IPS-18c (cell line): ENCODE results near the gene ANK2.
"Not testable (repeated sequence)": the region's sequence is repeated elsewhere in the genome, so short reads cannot be mapped to it uniquely, and the experiment has no call there.

Experiments used
- H3K4me3 ChIP-seq: 2 replicates; pipeline ENCODE4 v1.7.0; 2013; ENCODE audit warnings: low read depth, mild to moderate bottlenecking, low read length, moderate library complexity; ENCODE audit not compliant: insufficient read depth
- H3K9me3 ChIP-seq: one replicate; pipeline ENCODE4 v1.6.1; 2013; ENCODE audit warnings: mild to moderate bottlenecking, low read length, moderate library complexity; ENCODE audit not compliant: control insufficient read depth, insufficient read depth

The ANK2 gene

GRCh38 chr4:113157086-113157857 is 107.8 kb downstream of the ANK2 start:
- no peaks in the 10 kb centered on the region for H3K9me3 ChIP-seq
- H3K4me3 ChIP-seq, result no peak overlapping the region

DNA sequence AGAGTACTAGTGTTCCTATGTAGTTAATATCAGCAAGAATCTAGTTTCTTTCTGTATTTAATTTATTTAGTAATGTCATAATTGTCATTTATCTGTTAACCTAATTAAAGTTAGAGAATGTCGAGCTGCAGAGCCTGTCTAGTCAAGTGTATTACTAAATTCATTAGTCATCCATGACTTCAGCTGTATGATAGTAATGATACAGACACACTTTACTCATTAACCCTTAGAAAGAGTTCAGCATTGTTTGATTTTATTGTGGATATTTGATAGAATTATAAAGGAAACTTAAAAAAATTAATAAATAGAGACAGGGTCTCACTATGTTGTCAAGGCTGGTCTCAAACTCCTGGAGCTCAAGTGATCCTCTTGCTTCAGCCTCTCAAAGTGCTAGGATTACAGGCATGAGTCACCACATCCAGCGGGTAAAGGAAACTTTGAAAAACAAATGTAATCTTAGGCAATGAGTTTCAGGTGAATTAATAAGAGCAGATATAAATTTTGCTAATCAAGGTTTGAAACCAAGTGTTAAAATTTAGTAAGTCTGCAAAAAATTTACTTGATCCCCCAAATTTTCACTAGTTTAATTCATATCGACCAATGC is 110.6 kb downstream of the ANK2 start:
- Histone ChIP-seq H3K4me3 (no peak overlapping the region), H3K9me3 (no peaks in the 10 kb centered on the region)

- H3K4me3 ChIP-seq, result no peak overlapping the region
- H3K9me3 ChIP-seq, result no peaks in the 10 kb centered on the region
These were observed 111.1 kb downstream of the ANK2 start for GRCh38 chr4:113160548-113160947.

DNA sequence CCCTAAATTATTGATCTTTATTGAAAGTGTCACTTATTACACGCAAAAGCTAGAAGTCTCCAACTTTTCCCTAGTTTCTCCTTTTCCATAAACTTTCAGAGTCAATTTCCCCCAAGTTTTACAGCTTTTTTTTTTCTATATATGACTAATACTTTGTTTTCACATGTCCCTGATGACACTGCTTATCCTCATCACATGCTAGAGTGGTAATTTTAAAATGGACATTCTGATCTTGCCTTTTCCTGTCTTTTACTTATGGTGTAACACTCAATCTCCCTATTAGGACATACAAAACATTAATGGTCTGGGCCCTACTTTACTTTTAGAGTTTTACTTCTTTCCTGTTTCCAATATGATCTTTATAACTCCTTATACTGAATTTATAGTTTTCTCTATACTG is 112.6 kb downstream of the ANK2 start:
- no peaks in the 10 kb centered on the region for H3K9me3 ChIP-seq
- H3K4me3 ChIP-seq, result no peak overlapping the region

DNA sequence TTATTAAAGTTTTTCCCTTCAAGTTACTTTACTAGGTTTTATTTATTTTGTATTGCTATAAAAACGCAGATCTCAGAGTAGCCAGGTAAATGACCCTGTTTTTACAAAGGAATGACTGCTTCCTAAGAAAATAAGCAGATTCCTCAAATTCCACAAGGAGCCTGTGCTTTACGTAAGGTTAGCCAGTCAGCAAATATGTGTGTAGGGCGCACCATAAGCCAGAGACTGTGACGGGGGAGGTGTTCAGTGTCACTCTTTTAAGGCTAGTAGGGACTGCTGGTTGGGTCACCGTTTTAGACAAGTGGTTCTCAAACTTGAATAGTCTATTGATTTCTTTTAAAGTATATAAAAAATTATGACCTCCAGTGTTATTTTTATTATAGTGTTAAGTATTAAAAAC is 119.9 kb downstream of the ANK2 start:
- no peak overlapping the region for H3K4me3 ChIP-seq
- H3K9me3 ChIP-seq, result no peaks in the 10 kb centered on the region

DNA sequence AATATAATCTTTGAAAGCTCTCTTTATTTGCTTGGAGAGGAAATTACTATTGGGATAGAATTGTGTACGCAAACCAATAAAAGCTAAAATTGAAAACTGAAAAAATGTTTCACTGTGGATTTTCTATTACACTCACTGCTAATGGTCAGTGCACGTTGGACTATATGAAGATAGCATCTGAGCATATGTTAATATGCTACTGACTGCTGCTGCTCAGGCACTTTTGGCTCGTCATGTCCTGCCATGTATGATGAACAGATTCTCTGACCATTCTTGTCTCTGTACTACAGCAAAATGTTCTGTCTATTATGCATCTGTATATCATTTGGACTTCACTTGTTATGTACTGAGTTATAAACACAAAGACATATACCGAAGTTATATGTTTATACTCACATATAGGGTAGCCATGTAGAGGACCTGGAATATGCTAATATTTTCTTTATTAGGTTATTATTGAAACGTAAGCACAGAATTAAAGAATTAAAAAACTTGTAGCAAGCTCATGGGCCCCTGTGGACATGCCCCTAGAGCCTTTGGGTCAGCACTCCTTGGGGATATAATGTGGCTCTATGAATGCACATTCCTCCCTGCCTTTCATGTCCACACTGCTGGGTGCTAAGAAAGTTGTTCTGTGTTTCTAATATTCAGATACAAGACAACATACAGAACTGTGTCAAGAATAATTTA is 120.8 kb downstream of the ANK2 start:
- H3K9me3 ChIP-seq, result no peaks in the 10 kb centered on the region
- no peak overlapping the region for H3K4me3 ChIP-seq

DNA sequence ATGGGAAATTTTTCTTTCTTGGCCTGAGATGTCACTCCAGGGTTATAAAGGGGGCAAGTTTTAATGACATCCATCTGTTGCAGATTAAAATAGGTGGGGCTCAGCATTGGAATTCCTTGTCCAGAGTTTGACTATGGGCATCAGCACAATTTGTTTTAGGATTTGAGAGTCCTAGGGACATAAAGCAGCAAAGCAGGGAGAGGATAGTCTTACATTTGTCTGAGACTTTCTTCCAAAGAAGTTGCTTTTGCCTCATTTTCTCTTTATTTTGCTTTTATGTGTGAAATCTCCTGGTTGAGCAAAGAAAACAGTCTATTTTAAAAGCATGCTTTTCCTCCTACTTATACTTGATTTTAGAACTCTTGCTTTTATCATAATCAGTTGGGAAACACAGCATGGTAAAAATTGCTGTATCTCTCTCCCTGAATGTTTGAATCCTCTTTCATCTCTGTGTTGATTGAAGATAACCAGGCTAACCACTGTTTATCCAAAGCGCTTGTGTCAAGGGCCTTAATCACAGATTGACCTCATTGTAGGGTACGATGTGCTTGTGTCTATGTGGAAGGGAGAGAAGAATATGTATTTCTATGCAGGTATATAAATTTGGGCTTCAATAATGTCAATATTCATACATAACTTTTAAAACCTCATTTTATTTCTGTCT is 121.5 kb downstream of the ANK2 start:
- no peaks in the 10 kb centered on the region for H3K9me3 ChIP-seq
- no peak overlapping the region for H3K4me3 ChIP-seq

- no peaks in the 10 kb centered on the region for H3K9me3 ChIP-seq
These were observed 123.8 kb downstream of the ANK2 start for GRCh38 chr4:113173126-113173792.

DNA sequence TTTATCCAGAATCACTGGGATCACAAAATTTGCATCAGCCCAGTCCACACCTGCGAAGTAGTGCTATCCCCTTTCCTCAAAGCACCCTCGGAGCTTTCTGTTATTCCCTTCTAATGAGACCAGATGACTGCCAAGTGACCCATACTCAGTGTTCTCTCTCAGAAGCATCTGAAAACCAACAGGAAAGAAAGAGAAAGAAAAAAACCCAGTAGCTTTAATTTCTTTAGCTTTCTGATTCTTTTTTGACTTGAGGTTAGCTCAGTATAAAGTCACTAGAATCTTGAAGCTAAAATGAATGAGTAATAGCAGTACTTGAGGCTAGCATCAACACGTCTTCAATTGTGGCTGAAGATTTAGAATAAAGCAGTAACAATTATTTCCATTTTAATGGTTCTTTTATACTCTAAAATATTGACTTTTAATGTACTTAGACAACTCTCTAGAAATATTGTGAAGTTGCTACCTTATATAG is 124.4 kb downstream of the ANK2 start:
- Histone ChIP-seq H3K9me3 (no peaks in the 10 kb centered on the region), H3K4me3 (no peak overlapping the region)

More at GRCh38 chr4:113173126-113173792, 123.8 kb downstream of the ANK2 start:
- H3K4me3 ChIP-seq, result no peak overlapping the region

GRCh38 chr4:113179091-113179490 is 129.6 kb downstream of the ANK2 start:
- H3K4me3 ChIP-seq, result no peak overlapping the region
- H3K9me3 ChIP-seq, result no peaks in the 10 kb centered on the region

DNA sequence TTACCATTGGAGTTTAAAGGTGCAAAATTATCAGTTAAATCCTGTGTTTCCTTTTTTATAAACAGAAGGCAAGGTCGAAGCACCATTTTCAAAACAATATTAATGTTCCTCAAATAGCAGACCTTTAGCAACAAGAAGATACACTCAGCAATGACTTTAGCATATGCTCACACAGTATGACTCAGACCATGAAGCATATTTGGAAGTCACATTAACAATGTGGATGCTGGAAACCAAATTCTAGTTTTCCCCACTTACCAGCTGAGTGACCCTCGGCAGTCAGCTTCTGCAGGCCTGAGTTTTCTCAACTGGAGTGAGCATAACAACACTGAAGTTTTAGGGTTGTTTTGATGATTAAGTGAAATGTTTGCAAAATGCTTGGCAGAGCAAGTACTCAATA is 130.5 kb downstream of the ANK2 start:
- Histone ChIP-seq H3K9me3 (no peaks in the 10 kb centered on the region), H3K4me3 (no peak overlapping the region)

GRCh38 chr4:113181289-113182007 is 132.0 kb downstream of the ANK2 start:
- H3K9me3 ChIP-seq, result no peaks in the 10 kb centered on the region
- H3K4me3 ChIP-seq, result no peak overlapping the region

DNA sequence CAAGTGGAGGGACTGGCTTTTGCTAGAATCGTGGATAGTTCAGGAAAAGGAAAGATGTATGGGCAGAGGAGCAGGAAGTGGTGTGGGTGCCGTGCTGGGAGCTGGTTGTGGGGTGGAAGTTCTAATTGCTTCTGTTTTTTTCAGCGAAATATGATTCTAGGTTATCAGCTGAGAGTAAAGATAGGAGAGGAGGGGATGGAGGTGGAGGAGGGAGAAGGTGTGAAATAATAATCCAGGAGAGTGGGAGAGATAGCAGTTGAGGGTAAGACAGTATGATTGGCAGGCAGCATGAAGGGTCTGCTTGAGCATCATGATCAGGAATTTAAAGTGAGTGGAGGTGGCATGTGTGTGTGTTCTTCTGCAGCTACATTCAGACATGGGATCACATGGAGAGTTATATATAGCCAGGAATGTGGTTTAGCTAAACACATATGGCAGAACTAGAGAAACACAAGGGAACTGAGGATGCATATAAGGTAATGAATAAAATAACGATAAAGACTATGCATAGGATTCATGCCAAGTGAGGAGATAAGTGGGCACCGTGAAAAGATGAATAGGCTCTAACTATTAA is 133.7 kb downstream of the ANK2 start:
- H3K9me3 ChIP-seq, result no peaks in the 10 kb centered on the region

GRCh38 chr4:113186220-113186619 is 136.8 kb downstream of the ANK2 start:
- H3K9me3 ChIP-seq, H3K4me3 ChIP-seq: not testable (repeated sequence)

More for the DNA sequence above, 133.7 kb downstream of the ANK2 start:
- no peak overlapping the region for H3K4me3 ChIP-seq

DNA sequence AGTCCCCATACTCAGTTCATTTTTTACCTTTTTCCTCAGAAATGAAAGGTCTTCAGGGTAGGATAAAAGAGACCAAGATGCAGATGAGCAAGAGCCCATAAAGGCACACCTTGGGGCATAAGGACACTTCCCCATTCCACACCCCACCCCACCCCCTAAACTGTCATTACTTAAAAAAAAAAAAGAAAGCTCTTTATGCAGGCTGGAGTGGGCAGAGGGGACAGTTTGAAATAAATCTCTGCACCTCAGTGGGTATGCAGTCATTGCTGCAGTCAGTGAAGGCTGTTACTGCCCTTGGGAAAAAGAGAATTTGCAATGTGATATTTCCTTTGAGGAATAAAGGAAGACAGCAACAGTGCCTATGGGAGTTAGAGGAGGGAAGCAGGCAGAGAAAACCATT is 137.5 kb downstream of the ANK2 start:
- Histone ChIP-seq H3K4me3 (no peak overlapping the region), H3K9me3 (no peaks in the 10 kb centered on the region)

- H3K9me3 ChIP-seq, result no peaks in the 10 kb centered on the region
- H3K4me3 ChIP-seq, result no peak overlapping the region
These were observed 137.9 kb downstream of the ANK2 start for GRCh38 chr4:113187358-113187757.
